Caco-2 (cell line): ENCODE measurements around the gene DYNLRB1. TPM values are rescaled to one million over a fixed set of nuclear protein-coding genes. Genes with fewer than 3 reads are reported as not detected.
A peak's percentile ranks its signal among the peaks of the same experiment; 100 is the strongest.

Source experiments
- BruUV-seq: library from RNA; stranded (reverse); fragments of 400-500 nt; replicated peaks from 2 replicates; lab custom pipeline; 2021; lab: Mats Ljungman, UMichigan
- CTCF ChIA-PET: fragments of 300-600 bp; sonication (Branson Sonifier 250); formaldehyde crosslinking; loops from one replicate; lab custom pipeline; 2022; ENCODE audit warnings: antibody characterized with exemption; lab: Charles Lee
- POLR2A ChIA-PET: fragments of 300-600 bp; sonication (Branson Sonifier 250); formaldehyde crosslinking; loops from one replicate; lab custom pipeline; 2022; ENCODE audit warnings: antibody characterized with exemption; lab: Charles Lee
- DNase-seq, 2 experiments: peaks; one replicate each; pipeline versions ENCODE4 v3.0.0 to v3.0.0-alpha.2; 2020 to 2022
- H3K27me3 ChIP-seq: replicated peaks from 2 replicates; pipeline ENCODE4 v1.6.0; 2011; ENCODE audit warnings: low read length; ENCODE audit not compliant: control insufficient read depth, insufficient read depth
- H3K36me3 ChIP-seq: 2 replicates; pipeline ENCODE4 v1.5.1; 2011; ENCODE audit warnings: low read length; ENCODE audit not compliant: control insufficient read depth, insufficient read depth
- H3K4me1 ChIP-seq: fragments of 250-450 bp; sonication (Bioruptor Pico); 2 replicates; pipeline ENCODE4 v1.5.1; 2020; ENCODE audit warnings: mild to moderate bottlenecking
- H3K4me3 ChIP-seq: 2 replicates; pipeline ENCODE4 v1.5.1; 2011; ENCODE audit warnings: low read depth, mild to moderate bottlenecking, control low read depth, low read length
- H3K9me3 ChIP-seq: fragments of 250-450 bp; sonication (Bioruptor Pico); 2 replicates; pipeline ENCODE4 v1.5.1; 2020; ENCODE audit warnings: mild to moderate bottlenecking, moderate library complexity
- H3K27ac Mint-ChIP-seq: one replicate; pipeline ENCODE4 v1.8.0; 2022; ENCODE audit warnings: mixed read lengths; ENCODE audit not compliant: unreplicated experiment
- H3K27me3 Mint-ChIP-seq: one replicate; pipeline ENCODE4 v1.8.0; 2022; ENCODE audit warnings: mixed read lengths; ENCODE audit not compliant: insufficient read depth, unreplicated experiment
- H3K36me3 Mint-ChIP-seq: one replicate; pipeline ENCODE4 v1.8.0; 2022; ENCODE audit warnings: mild to moderate bottlenecking, mixed read lengths; ENCODE audit not compliant: insufficient read depth, unreplicated experiment
- H3K4me1 Mint-ChIP-seq: one replicate; pipeline ENCODE4 v1.8.0; 2022; ENCODE audit warnings: low read depth, mixed read lengths; ENCODE audit not compliant: unreplicated experiment
- H3K4me3 Mint-ChIP-seq: one replicate; pipeline ENCODE4 v1.8.0; 2022; ENCODE audit warnings: mild to moderate bottlenecking, moderate library complexity, mixed read lengths; ENCODE audit not compliant: unreplicated experiment
- H3K9me3 Mint-ChIP-seq: one replicate; pipeline ENCODE4 v1.8.0; 2022; ENCODE audit warnings: mixed read lengths; ENCODE audit not compliant: unreplicated experiment
- CTCF ChIP-seq, 2 experiments: fragments of 200-600 bp in 1 of 2; IDR thresholded peaks; 1 replicate in 1 of 2; 2 replicates in 1 of 2; pipeline versions ENCODE4 v1.5.1 to v1.8.0; 2011 to 2022; ENCODE audit warnings: antibody characterized with exemption in 1 of 2, control low read depth in 1 of 2, inconsistent platforms in 1 of 2, low read depth in 1 of 2, low read length in 1 of 2, mild to moderate bottlenecking in 1 of 2, moderate library complexity in 1 of 2; ENCODE audit not compliant: insufficient read depth in 1 of 2, severe bottlenecking in 1 of 2, unreplicated experiment in 1 of 2
- intact Hi-C: fragments of 100-400 bp; cut with micrococcal nuclease; formaldehyde crosslinking; loops from one replicate; pipeline ENCODE4 v1.10.0; 2022; ENCODE audit not compliant: unreplicated experiment
- total RNA-seq: library from RNA; stranded (reverse); gene quantifications from 2 replicates; pipeline ENCODE4 v1.2.3, GENCODE V29; 2022

The DYNLRB1 gene
- total RNA-seq, 1 experiment from 2014 or later: 359 TPM

GRCh38 chr20:34583544-34583943, 67.3 kb downstream of the DYNLRB1 start:
- Mint-ChIP-seq H3K9me3 (no peaks in the 10 kb centered on the region), H3K27ac (peak overlapping the region; percentile 64), H3K36me3 (peaks cover 10% of the 10 kb centered on the region), H3K4me1 (peaks cover 9% of the 10 kb centered on the region), H3K27me3 (no peaks in the 10 kb centered on the region), H3K4me3 (no peak overlapping the region)
- POLR2A ChIA-PET: interaction anchor here (0.7 to 0.8 kb wide), 2 partner anchors 121 to 292 kb away, joined by 3 to 10 read pairs; partner anchors contain the start of gene TP53INP2
- Histone ChIP-seq H3K9me3 (no peaks in the 10 kb centered on the region), H3K27me3 (no peaks in the 10 kb centered on the region), H3K36me3 (no peaks in the 10 kb centered on the region), H3K4me3 (no peak overlapping the region), H3K4me1 (peaks cover 20% of the 10 kb centered on the region)
- intact Hi-C loops: no loop called here
- CTCF ChIA-PET: interaction anchor here (0.8 to 2.0 kb wide), 9 partner anchors 10 to 590 kb away, joined by 3 to 11 read pairs (median 5); partner anchors contain the start of gene TP53INP2
- TF ChIP-seq CTCF (IDR thresholded peaks at IDR 0.05; ENCODE audit: insufficient read depth in 1 of 2, low read depth in 1 of 2, low read length in 1 of 2, severe bottlenecking in 1 of 2, unreplicated experiment in 1 of 2): no peak
- no TSS peak for BruUV-seq
- DNase-seq: no peak

- Histone ChIP-seq H3K4me1 (peaks cover 20% of the 10 kb centered on the region), H3K36me3 (no peaks in the 10 kb centered on the region), H3K4me3 (no peak overlapping the region), H3K27me3 (no peaks in the 10 kb centered on the region), H3K9me3 (no peaks in the 10 kb centered on the region)
- H3K36me3 Mint-ChIP-seq: peaks cover 7% of the 10 kb centered on the region
- H3K27ac Mint-ChIP-seq: no peak overlapping the region
- no peaks in the 10 kb centered on the region for H3K9me3 Mint-ChIP-seq
- H3K4me1 Mint-ChIP-seq: peaks cover 9% of the 10 kb centered on the region
- TF ChIP-seq CTCF (IDR thresholded peaks at IDR 0.05; ENCODE audit: insufficient read depth in 1 of 2, low read depth in 1 of 2, low read length in 1 of 2, severe bottlenecking in 1 of 2, unreplicated experiment in 1 of 2): no peak
- no peak overlapping the region for H3K4me3 Mint-ChIP-seq
- no peaks in the 10 kb centered on the region for H3K27me3 Mint-ChIP-seq
- peak in 1 of 2 experiments; percentile 34 for DNase-seq
- intact Hi-C loops: no loop called here
- BruUV-seq: no TSS peak
- ChIA-PET POLR2A (no interaction called here), CTCF (interaction anchor here (0.6 kb wide), 1 partner anchor 23 kb away, joined by 3 read pairs; no protein-coding TSS in a partner anchor)
Measured at GRCh38 chr20:34585019-34585418, 68.8 kb downstream of the DYNLRB1 start.

- Mint-ChIP-seq H3K4me1 (peaks cover 9% of the 10 kb centered on the region), H3K36me3 (no peaks in the 10 kb centered on the region), H3K27me3 (no peaks in the 10 kb centered on the region), H3K27ac (no peak overlapping the region), H3K4me3 (no peak overlapping the region), H3K9me3 (no peaks in the 10 kb centered on the region)
- Histone ChIP-seq H3K4me1 (peaks cover 20% of the 10 kb centered on the region), H3K4me3 (no peak overlapping the region), H3K36me3 (no peaks in the 10 kb centered on the region), H3K27me3 (no peaks in the 10 kb centered on the region), H3K9me3 (no peaks in the 10 kb centered on the region)
- peak in 1 of 2 experiments; percentile 16 for DNase-seq
- POLR2A ChIA-PET: no interaction called here
- intact Hi-C loops: no loop called here
- no TSS peak for BruUV-seq
- no peak for TF ChIP-seq CTCF (IDR thresholded peaks at IDR 0.05; ENCODE audit: insufficient read depth in 1 of 2, low read depth in 1 of 2, low read length in 1 of 2, severe bottlenecking in 1 of 2, unreplicated experiment in 1 of 2)
- CTCF ChIA-PET: no interaction called here
Measured at GRCh38 chr20:34586488-34587163, 70.4 kb downstream of the DYNLRB1 start.

Other genes starting within 250 kb of the DYNLRB1 start
- 665 and 691 TPM in 2 replicates for gene AHCY, start 213.1 kb upstream of the DYNLRB1 start, total RNA-seq
- 135 and 138 TPM in 2 replicates for gene ITCH, start 153.1 kb upstream of the DYNLRB1 start, total RNA-seq
- gene MAP1LC3A, start 42.3 kb downstream of the DYNLRB1 start, total RNA-seq: 0.88 and 0.95 TPM in 2 replicates
- gene PIGU, start 160.7 kb downstream of the DYNLRB1 start, total RNA-seq: 61.7 and 62.9 TPM in 2 replicates
- 26.2 and 29.7 TPM in 2 replicates for gene TP53INP2, start 187.9 kb downstream of the DYNLRB1 start, total RNA-seq